Measurements from ENCODE around the gene B4GALT3. TPM values are rescaled to one million over a fixed set of nuclear protein-coding genes. Genes with fewer than 3 reads are reported as not detected.

The B4GALT3 gene
- polyA plus RNA-seq, 10 donors, result 18.2 to 29.4 (median 23.3) TPM

- no peak for DNase-seq
Observed at GRCh38 chr1:161207173-161207572, 29.9 kb upstream of the B4GALT3 start.

- no peak for DNase-seq
Observed at GRCh38 chr1:161206411-161207140, 29.3 kb upstream of the B4GALT3 start.

- peak; percentile 99 for DNase-seq
Observed at GRCh38 chr1:161201836-161202712, 24.8 kb upstream of the B4GALT3 start, which contains the start of gene NDUFS2. Gene NDUFS2 (plus strand): TSS chr1:161202367. CDS start chr1:161202386, 19 bp downstream.

GRCh38 chr1:161200992-161201835 is 23.9 kb upstream of the B4GALT3 start:
- peak in 2 of 3 donors; percentile 73 to 88 for DNase-seq

DNA sequence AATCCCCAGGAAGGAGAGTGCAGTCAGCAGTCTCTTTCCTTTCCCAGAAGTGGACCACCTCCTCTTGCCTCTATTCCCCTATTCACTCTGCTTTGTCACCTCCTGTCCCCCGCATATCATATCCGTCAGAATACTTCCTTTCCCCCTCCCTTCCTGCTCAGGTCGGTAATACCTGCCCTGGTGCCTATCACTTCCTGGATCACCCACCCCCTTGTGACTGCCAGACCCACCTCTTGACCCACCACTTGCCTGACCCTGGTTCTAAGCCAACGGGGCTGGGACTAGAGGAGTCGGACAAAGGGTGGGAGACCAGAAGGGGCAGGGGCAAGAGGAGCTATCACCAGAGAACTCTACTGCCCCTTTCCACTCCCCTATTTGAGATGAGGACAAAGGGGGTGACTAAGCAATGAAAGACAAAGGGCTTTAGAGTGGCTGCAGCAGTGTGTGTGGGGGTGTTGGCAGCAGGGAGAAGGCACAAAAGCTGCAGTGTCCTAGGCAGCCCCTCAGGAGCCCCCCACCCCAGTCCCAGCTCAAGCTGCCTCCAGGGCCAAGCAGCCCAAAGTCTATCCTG is 23.2 kb upstream of the B4GALT3 start:
- DNase-seq, result peak in 1 of 3 donors; percentile 41

- no peak for DNase-seq
Observed at GRCh38 chr1:161199506-161200139, 22.3 kb upstream of the B4GALT3 start.

GRCh38 chr1:161198897-161199431 is 21.7 kb upstream of the B4GALT3 start, which contains the start of gene ADAMTS4:
Gene ADAMTS4 (minus strand): TSS chr1:161199054. CDS start chr1:161198627, 427 bp downstream.
- peak; percentile 87 to 95 (median 94) for DNase-seq

- peak in 2 of 3 donors; percentile 58 to 82 for DNase-seq
Observed at GRCh38 chr1:161198194-161198896, 21.0 kb upstream of the B4GALT3 start.

- no peak for DNase-seq
Observed at GRCh38 chr1:161197560-161198193, 20.4 kb upstream of the B4GALT3 start.

- DNase-seq, result peak; percentile 88 to 96 (median 89)
Observed at GRCh38 chr1:161196521-161197451, 19.5 kb upstream of the B4GALT3 start.

- no peak for DNase-seq
Observed at GRCh38 chr1:161196111-161196510, 18.8 kb upstream of the B4GALT3 start.

- DNase-seq, result no peak
Observed at GRCh38 chr1:161195171-161195570, 17.9 kb upstream of the B4GALT3 start.

DNA sequence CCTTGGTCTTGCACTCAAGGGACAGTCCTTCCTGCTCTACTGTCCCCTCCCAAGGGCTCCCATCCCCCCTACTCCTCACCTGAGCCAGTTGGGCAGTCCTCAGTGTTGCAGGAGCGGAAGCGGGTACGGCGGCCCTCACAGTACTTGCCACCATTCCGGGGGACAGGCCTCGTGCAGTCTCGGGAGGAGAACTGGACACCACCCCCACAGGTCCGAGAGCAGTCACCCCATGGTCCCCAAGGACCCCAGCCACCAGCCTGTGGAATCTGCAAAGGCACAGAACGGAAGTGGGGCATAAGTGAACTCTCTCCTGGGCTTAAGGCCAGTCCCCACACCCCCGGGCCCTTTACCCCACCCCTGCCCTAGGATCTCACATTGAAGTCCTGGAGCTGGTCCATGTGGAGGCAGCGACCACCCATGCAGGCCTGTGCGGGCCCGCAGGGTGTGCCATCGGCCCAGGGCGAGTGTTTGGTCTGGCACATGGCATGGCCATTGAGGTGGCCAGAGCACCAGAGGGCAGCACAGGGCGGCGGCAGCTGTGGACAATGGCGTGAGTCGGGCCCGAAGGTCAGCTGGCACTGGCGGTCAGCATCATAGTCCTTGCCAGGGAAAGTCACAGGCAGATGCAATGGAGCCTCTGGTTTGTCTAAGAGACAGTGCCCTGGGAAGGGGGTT is 16.4 kb upstream of the B4GALT3 start:
- no peak for DNase-seq

DNA sequence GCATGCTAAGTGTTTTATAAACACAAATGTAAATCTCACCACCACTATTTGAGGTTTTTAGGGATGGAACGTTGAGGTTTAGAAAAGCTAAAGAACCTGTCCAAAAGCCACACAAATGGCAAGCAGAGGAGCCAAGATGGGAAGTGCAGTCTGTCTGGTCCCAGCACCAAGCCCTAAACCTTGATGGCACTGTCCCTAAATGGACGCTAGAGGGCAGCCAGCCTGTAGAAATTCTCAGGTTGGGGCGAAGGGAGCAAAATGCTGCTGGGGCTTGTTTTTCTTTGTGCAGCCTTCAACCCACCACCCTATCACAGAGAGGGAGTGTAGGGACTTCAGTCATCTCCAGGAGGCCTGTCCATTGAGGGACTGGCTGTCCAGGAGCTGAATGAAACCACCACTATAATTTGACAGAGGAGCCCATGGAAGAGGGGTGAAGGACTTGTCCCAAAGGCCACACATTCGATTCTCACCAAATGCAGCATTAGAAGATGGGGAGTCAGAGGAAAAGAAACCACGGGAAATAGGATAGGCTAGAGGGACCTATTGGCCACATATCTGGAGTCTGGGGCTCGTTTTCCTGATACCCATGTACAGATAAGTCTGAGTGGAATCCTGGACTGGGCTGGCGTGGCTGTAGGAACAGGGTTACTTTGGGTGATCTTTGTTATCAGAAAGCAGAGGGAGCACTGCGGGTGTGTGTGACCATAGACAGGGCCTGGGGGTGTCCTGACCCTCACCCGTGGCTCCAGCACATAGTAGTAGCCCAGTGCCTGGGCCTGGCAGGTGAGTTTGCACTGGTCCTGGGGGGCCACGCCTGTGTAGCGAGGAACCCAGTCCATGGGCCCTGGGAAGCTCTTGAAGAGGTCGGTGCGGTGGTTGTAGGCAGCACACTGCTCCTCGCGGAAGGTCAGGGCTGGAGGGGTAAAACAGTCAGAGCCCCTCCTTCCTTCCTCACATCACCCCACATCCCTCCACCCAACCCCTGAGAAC is 15.5 kb upstream of the B4GALT3 start:
- peak in 2 of 3 donors; percentile 61 to 82 for DNase-seq

GRCh38 chr1:161191971-161192370 is 14.7 kb upstream of the B4GALT3 start:
- DNase-seq, result no peak

DNA sequence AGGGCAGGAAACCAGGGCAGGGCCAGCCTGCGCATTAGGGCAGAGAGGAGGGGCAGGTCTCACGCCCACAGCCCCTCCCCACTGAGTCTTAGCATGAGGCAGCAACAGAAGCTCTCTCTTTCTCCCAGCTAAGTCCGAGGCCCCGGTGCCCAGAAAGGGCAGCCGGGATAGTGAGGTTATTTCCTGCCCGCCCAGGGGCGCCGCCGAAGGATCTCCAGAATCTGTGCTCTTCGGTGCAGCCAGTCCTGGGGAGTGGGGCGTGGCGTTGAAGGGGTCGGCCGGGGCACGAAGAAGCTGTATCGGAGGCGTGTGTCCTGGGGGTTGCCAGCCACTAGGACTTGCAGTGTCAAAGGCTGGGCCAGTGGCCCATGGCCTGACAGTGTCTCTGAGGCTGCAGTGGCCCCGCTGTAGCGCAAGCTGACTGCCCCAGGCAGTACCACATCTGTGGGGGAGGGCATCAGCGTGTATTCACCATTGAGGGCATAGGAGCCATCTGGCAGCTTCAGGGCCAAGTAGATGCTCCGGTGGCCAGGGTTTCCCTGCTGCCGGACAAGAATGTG is 13.7 kb upstream of the B4GALT3 start:
- no peak for DNase-seq

Measured in muscle of back (tissue), 11 donors.